IPS DF 6.9 (cell line): ENCODE measurements around the gene LRRFIP1.

Source experiments
- DNase-seq: peaks from one replicate; pipeline ENCODE4 v3.0.0-alpha.2; 2013; ENCODE audit warnings: low read depth, low spot score
- H3K27ac ChIP-seq: one replicate; pipeline ENCODE4 v1.5.1; 2013; ENCODE audit warnings: low read length, control low read depth
- H3K27me3 ChIP-seq: 2 replicates; pipeline ENCODE4 v1.6.1; 2013; ENCODE audit warnings: mild to moderate bottlenecking, low read length; ENCODE audit not compliant: control insufficient read depth, insufficient read depth
- H3K36me3 ChIP-seq: 2 replicates; pipeline ENCODE4 v1.6.1; 2013; ENCODE audit warnings: low read length; ENCODE audit not compliant: control insufficient read depth, insufficient read depth
- H3K4me1 ChIP-seq: 2 replicates; pipeline ENCODE4 v1.6.1; 2013; ENCODE audit warnings: low read length; ENCODE audit not compliant: control insufficient read depth, insufficient read depth
- H3K4me3 ChIP-seq: 2 replicates; pipeline ENCODE4 v1.5.1; 2013; ENCODE audit warnings: mild to moderate bottlenecking, low read length
- H3K9me3 ChIP-seq: 2 replicates; pipeline ENCODE4 v1.6.1; 2013; ENCODE audit warnings: low read length, inconsistent platforms; ENCODE audit not compliant: control insufficient read depth, insufficient read depth
- WGBS: extraction: QIAGEN DNeasy Blood & Tissue Kit; methylation state at CpG from one replicate; pipeline ENCODE4 v1.1.7; 2013; ENCODE audit warnings: mixed read lengths, missing lambda C conversion rate; ENCODE audit not compliant: insufficient read length, insufficient coverage; 5-methylcytosine and 5-hydroxymethylcytosine counted together

LRRFIP1 gene

DNA sequence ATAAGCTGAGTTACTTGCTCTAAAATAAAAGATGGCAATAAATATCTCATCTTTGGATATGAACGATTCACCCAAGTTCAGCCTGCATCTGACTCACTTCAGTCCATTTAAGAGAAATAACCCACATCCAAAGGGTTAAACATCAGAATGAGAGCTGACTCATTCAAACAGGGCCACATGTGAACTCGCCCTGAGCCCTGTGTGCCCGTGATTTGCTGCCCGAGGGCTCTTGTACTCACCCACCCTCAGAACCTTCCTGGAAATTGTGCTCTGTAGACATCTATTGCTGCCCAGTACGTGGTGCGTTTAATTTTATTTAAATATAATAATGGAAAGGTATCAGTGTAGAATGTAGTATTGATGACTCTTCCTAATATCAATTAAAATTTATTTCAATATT, 104.3 kb downstream of the LRRFIP1 start:
- Histone ChIP-seq H3K4me3 (no peak overlapping the region), H3K36me3 (no peaks in the 10 kb centered on the region), H3K27me3 (no peaks in the 10 kb centered on the region), H3K9me3 (no peaks in the 10 kb centered on the region), H3K4me1 (peaks cover 14% of the 10 kb centered on the region), H3K27ac (no peak overlapping the region)
- no CpG with 5 or more reads among the region's 6 CpGs for WGBS
- DNase-seq = no peak

- Histone ChIP-seq H3K4me3 (no peak overlapping the region), H3K27ac (no peak overlapping the region), H3K36me3 (0 out of 2 replicates have a peak, but pooled peaks cover 2% of the 10 kb centered on the region), H3K27me3 (no peaks in the 10 kb centered on the region), H3K4me1 (peaks cover 14% of the 10 kb centered on the region), H3K9me3 (no peaks in the 10 kb centered on the region)
- DNase-seq = no peak
- no CpG with 5 or more reads among the region's 10 CpGs for WGBS
These were observed 104.7 kb downstream of the LRRFIP1 start for GRCh38 chr2:237732070-237732469.

- Histone ChIP-seq H3K9me3 (no peaks in the 10 kb centered on the region), H3K4me1 (peaks cover 14% of the 10 kb centered on the region), H3K36me3 (0 out of 2 replicates have a peak, but pooled peaks cover 2% of the 10 kb centered on the region), H3K27me3 (no peaks in the 10 kb centered on the region), H3K27ac (no peak overlapping the region), H3K4me3 (no peak overlapping the region)
- no peak for DNase-seq
- no CpG with 5 or more reads among the region's 13 CpGs for WGBS
These were observed 105.5 kb downstream of the LRRFIP1 start for GRCh38 chr2:237732790-237733381.

- H3K36me3 ChIP-seq = 0 out of 2 replicates have a peak, but pooled peaks cover 2% of the 10 kb centered on the region
- no peak overlapping the region for H3K4me3 ChIP-seq
- H3K4me1 ChIP-seq = peaks cover 14% of the 10 kb centered on the region
- WGBS = no CpG with 5 or more reads among the region's 13 CpGs
- DNase-seq = no peak
- no peak overlapping the region for H3K27ac ChIP-seq
- H3K9me3 ChIP-seq = no peaks in the 10 kb centered on the region
- no peaks in the 10 kb centered on the region for H3K27me3 ChIP-seq
These were observed 106.4 kb downstream of the LRRFIP1 start for GRCh38 chr2:237733677-237734300.

- no peak for DNase-seq
- Histone ChIP-seq H3K4me3 (no peak overlapping the region), H3K27ac (no peak overlapping the region), H3K36me3 (0 out of 2 replicates have a peak, but pooled peaks cover 2% of the 10 kb centered on the region), H3K9me3 (no peaks in the 10 kb centered on the region), H3K4me1 (peaks cover 16% of the 10 kb centered on the region), H3K27me3 (no peaks in the 10 kb centered on the region)
- no CpG with 5 or more reads among the region's 25 CpGs for WGBS
These were observed 107.7 kb downstream of the LRRFIP1 start for GRCh38 chr2:237734905-237735623.

- H3K27ac ChIP-seq = no peak overlapping the region
- WGBS = no CpG with 5 or more reads among the region's 8 CpGs
- no peaks in the 10 kb centered on the region for H3K9me3 ChIP-seq
- 0 out of 2 replicates have a peak, but pooled peaks cover 2% of the 10 kb centered on the region for H3K36me3 ChIP-seq
- H3K27me3 ChIP-seq = no peaks in the 10 kb centered on the region
- H3K4me3 ChIP-seq = no peak overlapping the region
- DNase-seq = no peak
- peaks cover 16% of the 10 kb centered on the region for H3K4me1 ChIP-seq
These were observed 108.4 kb downstream of the LRRFIP1 start for GRCh38 chr2:237735798-237736197.

DNA sequence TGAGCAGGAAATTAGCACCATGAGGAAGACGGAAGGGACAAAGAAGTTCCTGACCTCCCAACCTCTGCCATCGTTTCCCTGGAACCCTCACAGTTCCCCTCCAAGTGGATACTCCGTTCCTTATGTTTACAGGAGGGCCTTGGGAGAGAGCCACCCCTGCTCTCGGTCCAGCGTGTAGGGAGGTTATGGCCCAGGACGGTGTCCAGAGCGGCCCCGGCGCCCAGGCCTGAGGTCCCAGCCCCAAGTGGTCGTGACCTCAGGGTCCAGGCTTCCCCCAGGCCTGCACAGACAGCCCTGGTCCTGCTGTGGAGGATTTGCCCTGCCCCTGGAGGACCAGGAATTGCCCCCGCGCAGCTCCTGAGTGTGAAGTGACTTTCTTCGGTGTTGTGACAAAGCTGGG, 109.4 kb downstream of the LRRFIP1 start:
- Histone ChIP-seq H3K36me3 (0 out of 2 replicates have a peak, but pooled peaks cover 2% of the 10 kb centered on the region), H3K4me1 (peaks cover 16% of the 10 kb centered on the region), H3K9me3 (no peaks in the 10 kb centered on the region), H3K4me3 (no peak overlapping the region), H3K27ac (no peak overlapping the region), H3K27me3 (no peaks in the 10 kb centered on the region)
- no CpG with 5 or more reads among the region's 13 CpGs for WGBS
- DNase-seq = no peak

DNA sequence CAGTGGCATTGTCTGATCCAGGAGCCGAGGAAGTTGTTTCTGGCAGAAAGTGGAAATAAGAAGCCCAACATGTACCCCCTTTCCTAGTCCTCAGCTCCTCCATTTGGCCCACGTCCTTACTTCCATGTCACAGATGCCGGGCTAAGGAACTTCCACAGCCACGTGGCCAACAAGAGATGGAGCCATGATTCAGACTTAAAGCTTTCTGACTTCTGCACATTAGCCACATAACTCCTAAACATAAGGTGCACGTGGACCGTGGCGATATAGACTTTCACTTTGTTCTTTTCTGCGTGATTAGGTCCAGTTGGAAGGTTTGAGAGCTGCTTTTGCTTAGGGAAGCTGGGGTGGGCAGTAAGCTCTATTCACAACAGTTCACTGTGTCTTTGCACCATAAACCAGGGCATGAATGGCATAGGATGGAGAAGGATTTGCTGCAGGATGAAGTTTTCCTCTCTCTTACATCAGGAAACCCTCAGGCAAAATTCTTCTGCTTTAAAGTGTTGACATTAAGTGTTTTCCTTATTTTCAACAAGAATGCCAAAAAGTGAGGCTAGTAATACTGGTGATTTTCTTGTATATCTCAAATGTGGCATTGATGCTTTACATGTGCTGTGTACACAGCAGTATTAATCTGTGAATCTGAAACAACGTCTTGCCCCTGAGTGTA, 109.9 kb downstream of the LRRFIP1 start:
- no peak overlapping the region for H3K27ac ChIP-seq
- peaks cover 16% of the 10 kb centered on the region for H3K4me1 ChIP-seq
- WGBS = no CpG with 5 or more reads among the region's 9 CpGs
- H3K36me3 ChIP-seq = 0 out of 2 replicates have a peak, but pooled peaks cover 2% of the 10 kb centered on the region
- no peaks in the 10 kb centered on the region for H3K27me3 ChIP-seq
- H3K9me3 ChIP-seq = no peaks in the 10 kb centered on the region
- DNase-seq = no peak
- no peak overlapping the region for H3K4me3 ChIP-seq

DNA sequence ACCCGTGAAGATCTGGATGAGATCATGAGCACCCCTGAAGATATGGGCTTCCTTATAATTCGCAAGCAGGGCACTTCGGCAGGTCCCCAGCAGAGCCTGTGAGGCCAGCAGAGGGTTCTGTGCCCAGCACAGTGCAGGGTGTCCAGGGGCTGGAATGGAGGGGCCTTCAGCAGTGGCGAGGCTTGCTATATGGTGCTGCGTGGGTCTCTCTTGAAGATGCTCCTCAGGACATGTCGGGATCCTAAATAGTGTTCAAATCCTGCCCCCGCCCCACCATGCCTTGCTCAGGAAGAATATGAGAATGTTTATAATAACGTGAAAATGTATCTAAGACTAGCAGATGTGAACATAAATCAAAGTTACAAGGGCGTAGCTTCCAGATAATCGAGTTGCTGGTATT, 110.9 kb downstream of the LRRFIP1 start:
- no peak for DNase-seq
- no CpG with 5 or more reads among the region's 10 CpGs for WGBS
- H3K27me3 ChIP-seq = no peaks in the 10 kb centered on the region
- H3K4me3 ChIP-seq = no peak overlapping the region
- no peak overlapping the region for H3K27ac ChIP-seq
- 0 out of 2 replicates have a peak, but pooled peaks cover 2% of the 10 kb centered on the region for H3K36me3 ChIP-seq
- H3K9me3 ChIP-seq = no peaks in the 10 kb centered on the region
- peaks cover 11% of the 10 kb centered on the region for H3K4me1 ChIP-seq

DNA sequence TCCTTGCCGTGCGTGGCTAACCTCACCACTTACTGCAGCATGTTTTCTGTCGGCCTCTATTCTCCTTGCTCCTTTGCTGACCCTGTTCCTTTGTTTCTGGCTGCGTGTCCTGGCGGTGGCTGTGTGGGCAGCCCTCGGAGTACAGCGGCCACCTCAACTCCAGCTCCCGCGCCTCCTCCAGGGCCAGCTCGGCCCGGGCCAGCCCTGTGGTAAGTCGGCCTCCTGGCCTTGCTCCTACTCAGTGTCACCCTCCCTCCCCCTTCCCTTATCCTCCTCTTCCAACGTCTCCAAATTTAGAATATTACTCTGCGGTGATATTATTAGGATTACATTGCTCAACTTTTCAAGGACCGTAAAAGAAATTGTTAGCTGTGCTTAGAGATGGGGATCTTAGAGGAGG, 111.7 kb downstream of the LRRFIP1 start:
- H3K4me3 ChIP-seq = no peak overlapping the region
- H3K27ac ChIP-seq = no peak overlapping the region
- no peaks in the 10 kb centered on the region for H3K9me3 ChIP-seq
- no CpG with 5 or more reads among the region's 15 CpGs for WGBS
- no peaks in the 10 kb centered on the region for H3K27me3 ChIP-seq
- H3K4me1 ChIP-seq = peaks cover 10% of the 10 kb centered on the region
- no peak for DNase-seq
- H3K36me3 ChIP-seq = 0 out of 2 replicates have a peak, but pooled peaks cover 2% of the 10 kb centered on the region
